Daoy (cell line): ENCODE data around the gene NLRP14. TPM values are rescaled to one million over a fixed set of nuclear protein-coding genes. Genes with fewer than 3 reads are reported as not detected.

ENCODE experiments used
- DNase-seq: peaks from one replicate; pipeline ENCODE4 v3.0.0-alpha.2; 2015; ENCODE audit warnings: low read depth
- total RNA-seq: library from RNA; depleted of rRNA; stranded (reverse); fragments of >200 nt; shearing (Covaris generic); gene quantifications from 2 replicates; pipeline ENCODE4 v1.2.3, GENCODE V29; 2014; rRNA removed

The NLRP14 gene
- total RNA-seq, 1 experiment from 2014 or later, result 0.63 TPM

DNA sequence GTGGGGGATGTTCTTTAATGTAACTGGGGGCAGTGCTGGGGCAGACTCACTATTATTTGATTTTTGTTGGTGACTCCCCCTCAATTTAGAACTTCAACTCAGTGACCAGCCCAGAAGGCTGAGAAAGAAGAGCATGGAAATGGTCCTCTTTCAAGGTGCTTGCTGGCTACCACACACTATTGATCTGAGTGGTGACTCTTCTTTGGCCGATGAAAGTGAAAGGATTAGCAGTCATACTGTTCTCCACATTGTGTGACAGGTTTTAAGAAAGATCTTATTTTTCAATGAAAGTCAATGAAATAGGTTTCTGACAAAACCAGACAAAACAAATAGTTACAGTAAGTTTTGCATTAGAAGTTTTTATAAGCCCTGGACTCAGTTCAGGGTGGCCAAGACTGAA, 29.9 kb downstream of the NLRP14 start:
- no peak for DNase-seq

DNA sequence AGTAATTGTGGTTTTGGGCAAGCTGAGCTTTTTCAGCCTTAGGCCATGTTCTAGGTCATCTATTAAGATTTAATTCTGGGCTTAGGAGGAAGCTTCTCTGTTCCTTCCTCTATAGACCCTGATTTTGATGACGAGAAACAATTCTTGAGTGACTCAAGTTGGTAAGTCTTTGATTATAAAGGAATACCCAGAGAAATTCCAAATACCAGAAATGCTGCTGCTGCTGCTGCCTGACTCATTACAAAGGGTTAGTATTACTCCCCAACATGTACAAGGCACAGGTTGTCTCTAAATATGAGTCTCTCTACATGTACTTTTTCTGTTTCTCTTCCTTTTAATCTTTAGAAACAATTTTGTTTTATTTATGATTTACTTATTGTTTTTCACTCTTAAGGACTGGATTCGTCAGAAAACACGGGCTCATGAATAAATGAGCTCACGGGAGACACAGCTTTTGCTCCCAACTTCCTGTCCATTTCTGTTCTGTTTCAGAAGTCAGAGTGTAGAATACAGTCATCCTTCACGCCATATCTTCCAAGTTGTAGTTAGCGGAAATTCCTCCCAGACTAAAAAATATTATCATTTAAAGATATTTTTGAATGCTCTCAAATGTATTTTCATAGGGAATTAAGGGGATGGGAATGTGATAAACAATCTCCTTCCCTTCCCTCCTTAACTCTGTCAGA, 36.7 kb downstream of the NLRP14 start:
- DNase-seq, result no peak

DNA sequence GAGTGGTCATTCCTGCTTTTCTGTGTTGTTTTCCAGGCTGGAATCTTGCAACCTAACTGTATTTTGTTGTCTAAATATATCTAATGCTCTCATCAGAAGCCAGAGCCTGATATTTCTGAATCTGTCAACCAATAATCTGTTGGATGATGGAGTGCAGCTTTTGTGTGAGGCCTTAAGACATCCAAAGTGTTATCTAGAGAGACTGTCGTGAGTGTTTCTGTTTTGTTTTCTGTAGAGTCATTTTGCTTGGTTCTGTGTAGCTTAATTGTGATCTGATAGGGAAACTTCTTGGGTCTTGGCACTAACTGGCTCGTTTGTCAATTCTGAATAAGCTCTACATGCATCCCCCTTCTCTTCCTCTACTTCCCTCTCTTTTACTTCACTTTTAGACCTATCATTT, 37.4 kb downstream of the NLRP14 start:
- no peak for DNase-seq

DNA sequence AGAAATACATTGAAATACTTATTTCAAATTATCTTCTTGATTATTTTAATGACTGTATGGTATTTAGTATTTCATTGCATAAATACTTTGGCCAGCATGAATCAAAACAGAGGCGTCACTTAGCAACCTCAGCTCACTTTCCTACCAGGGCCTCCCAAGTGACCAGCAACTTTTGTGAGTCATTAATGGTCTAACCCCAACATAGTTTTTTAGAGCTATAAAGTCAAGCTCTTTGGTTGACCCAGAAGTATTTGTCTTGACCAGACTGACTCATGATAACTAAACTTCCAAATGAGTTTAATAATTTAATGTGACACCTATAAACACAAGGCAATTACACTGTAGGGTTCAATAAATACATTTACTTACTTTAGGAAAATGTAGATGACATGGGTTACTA, 40.6 kb downstream of the NLRP14 start:
- peak; percentile 34 for DNase-seq

DNA sequence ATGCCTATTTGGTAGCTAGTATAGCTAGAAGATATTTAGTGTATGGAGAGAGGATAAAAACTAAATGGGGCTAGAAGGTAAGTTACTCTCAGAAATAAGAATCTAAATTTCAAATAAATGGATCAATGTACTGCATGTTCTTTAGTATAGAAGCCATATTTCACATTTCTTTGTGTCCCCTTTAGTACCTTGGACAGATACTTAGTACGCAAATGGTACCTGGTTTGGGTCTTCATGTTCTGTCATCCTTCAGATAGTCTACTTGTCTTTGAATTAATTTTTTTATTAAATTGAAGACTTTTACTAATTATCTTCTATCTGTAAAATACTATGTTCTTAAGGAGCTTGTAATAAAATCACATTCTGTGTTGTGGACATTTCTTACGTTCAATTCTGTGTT, 42.3 kb downstream of the NLRP14 start:
- no peak for DNase-seq

DNA sequence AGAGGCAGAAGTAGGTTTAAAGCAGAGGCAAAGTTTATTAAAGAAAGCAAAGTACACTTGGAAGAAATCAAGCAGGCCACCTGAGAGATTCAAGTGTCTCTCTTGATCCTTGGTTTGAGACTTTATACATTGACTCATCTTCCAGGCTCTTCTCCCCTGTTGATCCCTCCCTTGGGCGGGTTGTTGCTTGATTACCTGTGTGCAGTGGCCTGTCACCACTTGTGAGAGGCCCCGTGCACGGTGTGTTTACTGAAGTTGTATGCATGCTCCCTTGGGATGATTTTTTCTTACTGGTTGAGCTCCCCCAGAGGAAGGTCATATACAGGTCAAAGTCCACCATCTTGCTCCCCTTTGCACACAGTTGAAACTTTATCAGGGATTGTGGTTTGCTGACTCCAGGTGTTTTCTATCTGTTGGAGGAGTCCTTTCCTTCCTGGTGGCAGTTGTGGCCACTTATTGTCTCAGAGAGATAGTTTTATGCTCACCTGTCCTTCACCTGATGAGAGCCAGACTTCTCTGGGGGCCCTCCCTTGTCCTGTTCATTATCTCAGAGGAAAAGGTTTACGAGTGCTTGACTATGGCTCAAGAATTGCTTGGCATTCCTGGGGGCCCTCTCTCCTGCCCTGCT, 52.2 kb downstream of the NLRP14 start:
- no peak for DNase-seq

DNA sequence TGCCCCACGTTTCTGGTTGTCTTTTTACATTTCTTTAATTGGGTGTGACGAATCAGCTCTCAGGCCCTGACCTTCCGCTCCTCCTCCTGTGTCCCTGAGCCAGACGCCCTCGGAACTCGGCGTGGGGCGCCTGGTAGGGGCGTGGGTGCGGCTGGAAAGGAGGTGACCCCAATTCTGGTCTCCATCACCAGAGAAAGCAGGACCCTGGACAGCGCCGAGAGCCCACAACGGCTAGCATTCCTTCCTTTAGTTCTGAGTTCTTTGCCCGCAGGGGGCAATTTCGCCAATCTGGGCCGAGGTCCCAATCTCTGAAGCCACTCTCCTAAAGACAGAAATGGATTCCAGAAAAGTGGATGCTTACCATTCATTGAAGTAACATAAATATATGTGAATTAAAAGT, 56.8 kb downstream of the NLRP14 start:
- DNase-seq, result peak; percentile 13

DNA sequence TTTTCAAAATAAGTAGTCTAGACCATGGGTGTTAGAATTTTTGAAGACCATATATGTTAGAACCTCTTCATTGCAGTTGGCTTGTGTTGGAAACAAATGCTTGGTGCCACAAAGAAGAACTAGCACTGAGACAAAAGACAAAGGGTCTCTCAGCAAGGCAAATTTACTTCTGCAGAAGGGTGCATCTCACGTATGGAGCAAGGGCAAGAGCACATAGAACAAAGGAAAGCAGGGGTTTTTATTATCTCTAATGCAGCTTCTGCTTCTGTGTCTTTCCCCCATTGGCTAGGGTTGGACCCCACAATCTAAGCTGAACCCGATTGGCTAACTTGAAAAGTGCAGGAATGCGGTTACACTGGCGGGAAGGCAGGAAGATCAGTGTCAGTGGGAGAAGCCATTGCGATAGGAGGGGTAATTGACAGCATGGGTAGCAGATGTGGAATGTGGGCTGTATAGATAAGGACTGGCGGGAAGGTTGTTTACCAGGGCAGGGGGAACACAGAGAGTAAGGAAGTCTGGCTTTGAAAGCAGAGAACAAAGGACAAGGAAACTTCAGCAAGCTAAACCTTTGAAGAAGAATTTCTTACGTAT, 59.4 kb downstream of the NLRP14 start:
- DNase-seq, result no peak

DNA sequence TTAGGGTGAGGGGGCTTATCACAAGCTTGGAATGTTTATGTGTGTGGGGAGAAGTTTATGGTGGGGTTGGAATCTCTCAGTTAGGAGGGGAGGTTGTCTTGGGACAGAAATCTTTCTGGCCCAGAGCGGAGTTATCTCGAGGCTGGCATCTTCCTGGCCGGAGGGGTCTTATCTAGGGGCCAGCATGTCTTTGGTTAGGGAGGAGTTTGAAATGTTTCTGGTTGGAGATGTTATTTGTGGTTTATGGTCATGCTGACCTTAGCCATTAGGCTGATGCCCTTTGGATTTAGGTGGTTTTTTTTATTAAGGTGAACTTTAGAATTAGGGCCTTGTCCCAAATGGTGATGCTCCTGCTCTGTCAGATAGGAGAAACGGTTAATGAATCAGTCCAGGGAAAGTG, 60.6 kb downstream of the NLRP14 start:
- DNase-seq, result no peak

DNA sequence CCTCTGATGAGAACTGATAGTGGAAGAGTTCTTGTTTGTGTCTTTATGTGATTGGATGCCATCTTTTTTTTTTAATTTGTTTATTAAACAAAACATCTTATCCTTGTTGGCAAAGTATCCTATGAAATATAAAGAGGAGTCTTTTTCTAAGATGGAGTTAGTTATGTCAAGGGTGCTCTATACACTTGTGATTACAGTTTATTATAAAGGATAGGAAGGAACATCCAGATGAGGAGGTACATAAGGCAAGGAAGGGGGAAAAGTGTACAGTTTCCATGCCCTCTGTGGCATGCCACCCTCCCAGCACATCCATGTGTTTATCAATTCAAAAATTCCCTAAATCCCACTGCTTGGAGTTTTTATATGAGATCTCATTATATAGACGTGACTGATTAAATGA, 61.2 kb downstream of the NLRP14 start:
- no peak for DNase-seq

DNA sequence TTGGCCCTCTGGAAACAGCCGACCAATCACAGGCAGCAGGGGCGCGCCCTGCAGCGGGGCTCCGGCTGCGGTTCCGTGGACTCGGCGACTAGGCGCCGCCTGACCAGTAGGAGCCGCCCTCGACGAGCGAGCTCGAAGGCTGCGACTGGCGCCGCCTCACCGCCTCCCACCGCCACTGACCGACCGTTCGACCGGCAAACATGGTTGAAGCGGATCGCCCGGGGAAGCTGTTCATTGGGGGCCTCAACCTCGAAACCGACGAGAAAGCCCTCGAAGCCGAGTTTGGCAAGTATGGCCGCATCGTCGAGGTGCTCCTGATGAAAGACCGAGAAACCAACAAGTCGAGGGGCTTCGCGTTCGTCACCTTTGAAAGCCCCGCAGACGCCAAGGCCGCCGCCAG, 68.6 kb downstream of the NLRP14 start, which contains the start of gene RBMXL2:
Gene RBMXL2, plus strand, starts transcription at position 78 of the 400 bp plus-strand sequence. Its CDS starts 123 bp downstream, at position 201.
- no peak for DNase-seq

DNA sequence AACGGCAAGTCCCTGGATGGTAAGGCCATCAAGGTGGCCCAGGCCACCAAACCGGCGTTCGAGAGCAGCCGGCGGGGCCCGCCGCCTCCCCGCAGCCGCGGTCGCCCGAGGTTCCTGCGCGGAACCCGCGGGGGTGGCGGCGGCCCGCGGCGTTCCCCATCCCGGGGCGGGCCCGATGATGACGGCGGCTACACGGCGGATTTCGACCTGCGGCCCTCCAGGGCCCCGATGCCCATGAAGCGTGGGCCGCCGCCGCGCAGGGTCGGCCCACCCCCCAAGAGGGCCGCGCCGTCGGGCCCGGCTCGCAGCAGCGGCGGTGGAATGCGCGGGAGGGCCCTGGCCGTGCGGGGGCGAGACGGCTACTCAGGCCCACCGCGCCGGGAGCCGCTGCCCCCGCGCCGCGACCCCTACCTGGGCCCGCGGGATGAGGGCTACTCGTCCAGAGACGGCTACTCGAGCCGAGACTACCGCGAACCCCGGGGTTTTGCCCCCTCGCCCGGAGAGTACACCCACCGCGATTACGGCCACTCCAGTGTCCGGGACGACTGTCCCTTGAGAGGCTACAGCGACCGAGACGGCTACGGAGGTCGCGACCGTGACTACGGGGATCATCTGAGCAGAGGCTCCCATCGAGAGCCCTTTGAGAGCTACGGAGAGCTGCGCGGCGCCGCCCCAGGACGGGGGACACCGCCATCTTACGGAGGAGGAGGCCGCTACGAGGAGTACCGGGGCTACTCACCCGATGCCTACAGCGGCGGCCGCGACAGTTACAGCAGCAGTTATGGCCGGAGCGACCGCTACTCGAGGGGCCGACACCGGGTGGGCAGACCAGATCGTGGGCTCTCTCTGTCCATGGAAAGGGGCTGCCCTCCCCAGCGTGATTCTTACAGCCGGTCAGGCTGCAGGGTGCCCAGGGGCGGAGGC, 69.3 kb downstream of the NLRP14 start:
- DNase-seq, result no peak

DNA sequence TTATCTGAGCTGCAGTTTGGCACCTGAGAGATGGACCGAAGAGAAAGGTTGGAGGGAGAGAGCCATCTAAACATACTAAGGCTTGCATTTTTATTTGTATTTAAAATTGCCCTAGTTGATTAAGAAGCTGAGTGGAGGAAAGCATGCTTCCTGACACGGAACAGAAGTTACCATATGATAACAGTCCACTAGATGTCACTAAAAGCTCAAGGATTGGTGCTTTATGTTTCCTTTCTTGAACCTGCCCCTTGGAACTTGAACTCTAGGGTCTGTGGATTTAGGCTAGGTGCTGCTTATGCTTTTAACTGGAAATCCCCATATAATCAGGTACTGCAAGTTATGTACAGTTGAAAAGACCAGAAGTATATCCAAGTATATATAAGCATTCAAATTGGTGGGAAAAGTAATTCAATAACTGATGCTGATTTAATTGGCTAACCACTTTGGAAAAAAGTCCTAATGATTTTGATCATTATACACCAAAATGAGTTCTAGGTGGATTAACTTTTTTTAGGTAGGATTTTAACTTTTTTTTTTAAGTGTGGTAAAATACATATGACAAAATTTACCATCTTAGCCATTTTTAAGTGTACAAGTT, 78.1 kb downstream of the NLRP14 start:
- peak; percentile 42 for DNase-seq

DNA sequence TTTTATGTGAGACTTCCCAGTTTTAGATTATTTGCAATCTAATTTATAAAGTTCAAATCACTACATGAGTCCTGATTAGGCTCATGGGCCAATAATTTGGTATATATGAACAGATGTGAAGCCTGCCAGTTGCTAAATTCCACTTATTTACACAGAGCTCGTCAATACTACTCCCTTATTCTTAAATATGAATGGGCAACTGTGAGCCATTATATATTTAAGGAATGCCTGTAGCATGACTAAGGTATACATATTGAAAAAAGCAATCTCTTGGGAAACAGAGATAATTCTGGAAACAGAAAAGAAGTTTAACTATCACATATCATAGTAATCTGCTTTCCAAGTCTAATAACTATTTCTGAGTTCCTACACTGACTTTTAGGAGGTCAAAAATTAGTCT, 95.5 kb downstream of the NLRP14 start:
- DNase-seq, result peak; percentile 3

DNA sequence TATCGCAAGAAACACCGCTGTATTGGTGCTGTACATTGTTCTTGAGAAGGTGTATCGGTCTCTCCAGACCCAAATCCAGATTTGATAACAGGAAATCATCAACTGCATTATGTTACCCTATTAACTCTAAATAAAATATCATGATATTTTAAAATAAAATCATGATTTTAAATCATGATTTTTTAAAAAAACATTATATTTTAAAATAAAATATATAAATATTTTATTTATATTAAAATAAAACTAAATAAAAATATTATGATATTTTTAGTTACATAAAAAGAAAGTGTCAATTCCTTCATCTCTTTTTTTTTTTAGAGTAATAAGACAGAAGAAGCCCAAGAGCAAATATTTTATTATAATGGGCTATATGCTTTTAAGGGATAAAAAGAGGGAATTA, 96.1 kb downstream of the NLRP14 start:
- no peak for DNase-seq

Other genes starting within 250 kb of the NLRP14 start
- 0.03 TPM in 1 of 2 replicates, not detected in the other for gene OR2AG2, start 248.5 kb upstream of the NLRP14 start, total RNA-seq
- gene OR2AG1, start 237.5 kb upstream of the NLRP14 start, total RNA-seq, result not detected in 2 replicates
- gene OR6A2, start 220.8 kb upstream of the NLRP14 start, total RNA-seq, result 0.06 TPM in 1 of 2 replicates, not detected in the other
- gene OR10A5, start 174.8 kb upstream of the NLRP14 start, total RNA-seq, result not detected in 2 replicates
- not detected in 2 replicates for gene OR10A2, start 157.4 kb upstream of the NLRP14 start, total RNA-seq
- not detected in 2 replicates for gene OR10A4, start 143.9 kb upstream of the NLRP14 start, total RNA-seq
- gene OR2D2, start 128.0 kb upstream of the NLRP14 start, total RNA-seq, result not detected in 2 replicates
- gene OR2D3, start 99.5 kb upstream of the NLRP14 start, total RNA-seq, result not detected in 2 replicates
- 3.8 and 5.5 TPM in 2 replicates for gene ZNF215, start 94.1 kb upstream of the NLRP14 start, total RNA-seq
- 1.8 and 4.6 TPM in 2 replicates for gene ZNF214, start 133 bp upstream of the NLRP14 start, total RNA-seq
- gene RBMXL2, start 68.5 kb downstream of the NLRP14 start, total RNA-seq, result not detected in 2 replicates
- 1.8 and 2.0 TPM in 2 replicates for gene SYT9, start 231.4 kb downstream of the NLRP14 start, total RNA-seq